Natural killer cell (primary cell): ENCODE measurements around the gene MED26. TPM values are rescaled to one million over a fixed set of nuclear protein-coding genes. Genes with fewer than 3 reads are reported as not detected.
"Not testable (repeated sequence)": the region's sequence is repeated elsewhere in the genome, so short reads cannot be mapped to it uniquely, and the experiment has no call there.

Experiments used
- ATAC-seq, 3 donors: fragments of 150-1000 bp in 2 of 3; fragments of 200-7000 bp in 1 of 3; cut with Tn5 transposase; 1 replicate in 1 of 3; 2 replicates in 2 of 3; pipeline ENCODE4 v1.10.0; 2021; ENCODE audit warnings: mild to moderate bottlenecking in 2 of 3, moderate library complexity in 2 of 3
- DNase-seq, 2 donors: peaks; one replicate each; pipeline versions ENCODE4 v3.0.0 to v3.0.0-alpha.2; 2013 to 2021; ENCODE audit warnings: mixed read lengths in 1 of 2
- H3K27ac ChIP-seq: one replicate; pipeline ENCODE4 v1.5.1; 2013; ENCODE audit warnings: mild to moderate bottlenecking, low read length
- H3K27me3 ChIP-seq: one replicate; pipeline ENCODE4 v1.6.1; 2013; ENCODE audit warnings: low read length; ENCODE audit not compliant: control insufficient read depth, insufficient read depth
- H3K36me3 ChIP-seq: one replicate; pipeline ENCODE4 v1.6.1; 2013; ENCODE audit warnings: low read length; ENCODE audit not compliant: control insufficient read depth, insufficient read depth
- H3K4me1 ChIP-seq: one replicate; pipeline ENCODE4 v1.6.1; 2013; ENCODE audit warnings: low read length; ENCODE audit not compliant: control insufficient read depth, insufficient read depth
- H3K4me3 ChIP-seq: one replicate; pipeline ENCODE4 v1.5.1; 2013; ENCODE audit warnings: low read length
- H3K9me3 ChIP-seq: one replicate; pipeline ENCODE4 v1.6.1; 2013; ENCODE audit warnings: low read length; ENCODE audit not compliant: control insufficient read depth, insufficient read depth
- H3K27ac Mint-ChIP-seq, 2 donors: one replicate each; pipeline ENCODE4 v1.8.0; 2022; ENCODE audit warnings: mild to moderate bottlenecking in 2 of 2, mixed read lengths in 2 of 2, moderate library complexity in 1 of 2
- H3K27me3 Mint-ChIP-seq, 2 donors: one replicate each; pipeline ENCODE4 v1.8.0; 2022; ENCODE audit warnings: low read depth in 2 of 2, mixed read lengths in 2 of 2
- H3K36me3 Mint-ChIP-seq: one replicate; pipeline ENCODE4 v1.8.0; 2022; ENCODE audit warnings: mixed read lengths
- H3K4me1 Mint-ChIP-seq, 2 donors: one replicate each; pipeline ENCODE4 v1.8.0; 2022; ENCODE audit warnings: mixed read lengths in 2 of 2
- H3K4me3 Mint-ChIP-seq: one replicate; pipeline ENCODE4 v1.8.0; 2022; ENCODE audit warnings: mild to moderate bottlenecking, moderate library complexity, mixed read lengths
- H3K9me3 Mint-ChIP-seq, 2 donors: one replicate each; pipeline ENCODE4 v1.8.0; 2022; ENCODE audit warnings: mixed read lengths in 2 of 2
- CTCF ChIP-seq: fragments of 200-600 bp; IDR thresholded peaks from one replicate; pipeline ENCODE4 v1.8.0; 2022; ENCODE audit warnings: antibody characterized with exemption
- WGBS: methylation state at CpG from one replicate; pipeline ENCODE4 v1.1.7; 2013; ENCODE audit warnings: missing lambda C conversion rate; ENCODE audit not compliant: insufficient coverage; 5-methylcytosine and 5-hydroxymethylcytosine counted together
- intact Hi-C: fragments of 100-400 bp; cut with micrococcal nuclease; formaldehyde crosslinking; loops from one replicate; pipeline ENCODE4 v1.14.2; 2022
- total RNA-seq, 4 donors: library from RNA; stranded (reverse); fragments of 120-200 nt in 1 of 4; gene quantifications; one replicate each; pipeline versions ENCODE4 v1.2.3 to v1.2.4, GENCODE V29; 2013 to 2022

The MED26 gene
- total RNA-seq, 3 donors from 2014 or later (not counting 1 experiment from before 2014, with no cell fraction given): 34.7 to 47.5 (median 47.3) TPM

GRCh38 chr19:16673231-16673630 is 45.2 kb upstream of the MED26 start:
- TF ChIP-seq CTCF: no peak
- no peaks in the 10 kb centered on the region for H3K9me3 ChIP-seq
- H3K4me1 ChIP-seq: no peaks in the 10 kb centered on the region
- no peak overlapping the region for H3K27ac Mint-ChIP-seq
- H3K27me3 Mint-ChIP-seq: no peaks in the 10 kb centered on the region
- no peak overlapping the region for H3K4me3 Mint-ChIP-seq
- H3K27ac ChIP-seq: no peak overlapping the region
- H3K4me1 Mint-ChIP-seq: no peaks in the 10 kb centered on the region
- ATAC-seq (no peak), DNase-seq (no peak)
- H3K36me3 ChIP-seq: no peaks in the 10 kb centered on the region
- no peaks in the 10 kb centered on the region for H3K9me3 Mint-ChIP-seq
- H3K27me3 ChIP-seq: no peaks in the 10 kb centered on the region
- WGBS: 89% methylated on average over 3 of the region's 3 CpGs
- no peaks in the 10 kb centered on the region for H3K36me3 Mint-ChIP-seq
- intact Hi-C loops: no loop called here
- H3K4me3 ChIP-seq: no peak overlapping the region

- no peaks in the 10 kb centered on the region for H3K27me3 Mint-ChIP-seq
- no peaks in the 10 kb centered on the region for H3K36me3 Mint-ChIP-seq
- DNase-seq (no peak), ATAC-seq (no peak)
- Histone ChIP-seq H3K4me3 (no peak overlapping the region), H3K27ac (no peak overlapping the region), H3K4me1 (no peaks in the 10 kb centered on the region), H3K36me3 (no peaks in the 10 kb centered on the region), H3K9me3 (no peaks in the 10 kb centered on the region), H3K27me3 (no peaks in the 10 kb centered on the region)
- WGBS: 88% methylated on average over 11 of the region's 12 CpGs
- intact Hi-C loops: no loop called here
- H3K4me1 Mint-ChIP-seq: no peaks in the 10 kb centered on the region
- no peak overlapping the region for H3K4me3 Mint-ChIP-seq
- no peak overlapping the region for H3K27ac Mint-ChIP-seq
- H3K9me3 Mint-ChIP-seq: no peaks in the 10 kb centered on the region
- no peak for TF ChIP-seq CTCF
These were observed 43.8 kb upstream of the MED26 start for GRCh38 chr19:16671652-16672274.

- H3K27ac ChIP-seq: no peak overlapping the region
- H3K36me3 ChIP-seq: no peaks in the 10 kb centered on the region
- H3K27me3 ChIP-seq: no peaks in the 10 kb centered on the region
- intact Hi-C loops: no loop called here
- Mint-ChIP-seq H3K27ac (no peak overlapping the region), H3K27me3 (no peaks in the 10 kb centered on the region), H3K9me3 (no peaks in the 10 kb centered on the region), H3K4me1 (no peaks in the 10 kb centered on the region), H3K36me3 (no peaks in the 10 kb centered on the region), H3K4me3 (no peak overlapping the region)
- H3K4me3 ChIP-seq: no peak overlapping the region
- H3K4me1 ChIP-seq: no peaks in the 10 kb centered on the region
- ATAC-seq: no peak
- WGBS: 95% methylated on average over 13 of the region's 13 CpGs
- H3K9me3 ChIP-seq: no peaks in the 10 kb centered on the region
- no peak for DNase-seq
- TF ChIP-seq CTCF: no peak
These were observed 42.3 kb upstream of the MED26 start for GRCh38 chr19:16670291-16670690.

GRCh38 chr19:16668702-16669101 is 40.7 kb upstream of the MED26 start:
- H3K4me1 ChIP-seq, DNase-seq, H3K4me1 Mint-ChIP-seq: not testable (repeated sequence)

More at GRCh38 chr19:16668702-16669101, 40.7 kb upstream of the MED26 start:
- H3K9me3 Mint-ChIP-seq, H3K27ac Mint-ChIP-seq, intact Hi-C loops, H3K9me3 ChIP-seq, H3K27me3 Mint-ChIP-seq, H3K4me3 ChIP-seq, H3K36me3 ChIP-seq, H3K27ac ChIP-seq, ATAC-seq, H3K27me3 ChIP-seq, H3K36me3 Mint-ChIP-seq, H3K4me3 Mint-ChIP-seq: not testable (repeated sequence)
- 79% methylated on average over 4 of the region's 4 CpGs for whole genome bisulfite sequencing
